ENCODE measurements around the gene DEPDC1B.
"Not testable (repeated sequence)": the region's sequence is repeated elsewhere in the genome, so short reads cannot be mapped to it uniquely, and the experiment has no call there.

The DEPDC1B gene

DNA sequence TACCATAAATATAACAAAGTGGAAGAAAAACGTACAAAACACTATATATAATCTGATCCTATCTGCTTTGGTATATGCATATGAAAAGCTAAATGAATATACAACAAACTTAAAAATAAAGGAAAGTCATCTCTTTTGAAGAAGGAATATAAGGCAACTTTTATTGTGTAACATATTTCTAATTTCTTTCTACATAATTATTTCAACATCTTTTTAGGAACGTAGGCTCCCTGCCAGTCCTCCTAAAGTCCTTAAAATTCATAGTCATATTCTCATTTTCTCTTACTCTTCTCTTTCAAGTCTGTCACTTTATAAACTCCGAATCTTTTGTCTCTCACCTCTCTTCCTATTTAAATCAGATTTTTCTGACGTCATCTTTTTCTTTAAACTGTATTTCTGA is 9.6 kb downstream of the DEPDC1B start:
- DNase-seq: no peak

DNA sequence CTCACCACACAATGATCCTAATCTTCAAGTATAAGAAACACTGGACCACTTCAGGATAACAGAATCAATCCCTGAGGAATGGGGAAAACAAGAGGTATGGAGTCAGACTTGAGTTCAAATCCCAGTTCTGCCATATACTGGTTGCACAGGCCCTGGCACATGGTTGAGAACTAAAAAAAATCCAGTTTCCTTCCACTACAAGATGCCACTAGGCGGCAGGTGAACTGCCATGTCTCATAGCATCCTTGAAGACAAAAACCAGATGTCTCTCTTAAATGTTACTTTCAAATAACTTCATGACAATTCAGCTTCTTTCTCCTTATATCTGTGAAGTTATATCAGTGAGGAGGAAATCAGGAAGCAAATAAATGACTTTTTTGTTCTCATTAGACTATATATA is 11.0 kb downstream of the DEPDC1B start:
- DNase-seq: no peak

DNA sequence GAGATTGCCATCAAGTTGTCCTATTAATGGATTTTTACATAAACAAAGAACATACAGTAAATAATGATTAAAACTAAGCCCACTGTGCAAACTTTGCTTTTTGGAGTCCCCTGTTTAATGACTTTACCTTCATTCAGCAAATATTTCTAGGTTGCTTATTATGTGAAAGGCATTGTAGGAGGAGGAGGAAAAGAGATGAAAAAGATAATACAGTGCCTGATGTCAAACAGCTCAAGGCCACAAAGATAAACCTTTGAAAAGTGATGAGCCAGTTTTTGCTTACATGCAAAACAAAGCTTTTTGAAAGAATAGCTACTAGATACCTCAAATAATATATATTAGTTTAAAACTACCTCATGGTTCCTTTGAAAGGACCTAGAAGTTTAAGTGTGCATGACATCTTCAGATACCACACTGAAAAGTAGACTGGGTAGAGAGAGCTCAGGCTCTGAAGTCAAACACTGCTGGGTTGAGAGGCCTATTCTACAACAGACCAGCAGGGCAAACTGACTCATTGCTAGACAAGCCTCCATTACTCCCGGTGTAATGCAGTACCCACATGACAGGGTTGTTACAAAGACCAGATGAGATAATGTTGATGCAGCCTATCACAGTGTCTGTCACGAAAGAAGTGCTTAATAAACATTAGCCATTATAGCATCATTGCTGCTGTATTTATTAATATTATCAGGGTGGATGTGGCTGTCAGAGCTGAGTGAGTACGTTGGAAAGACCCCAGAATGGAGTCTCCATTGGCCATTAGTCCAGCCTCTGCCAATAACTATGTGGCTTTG is 11.8 kb downstream of the DEPDC1B start:
- peak in 1 of 2 experiments; percentile 36 for DNase-seq

DNA sequence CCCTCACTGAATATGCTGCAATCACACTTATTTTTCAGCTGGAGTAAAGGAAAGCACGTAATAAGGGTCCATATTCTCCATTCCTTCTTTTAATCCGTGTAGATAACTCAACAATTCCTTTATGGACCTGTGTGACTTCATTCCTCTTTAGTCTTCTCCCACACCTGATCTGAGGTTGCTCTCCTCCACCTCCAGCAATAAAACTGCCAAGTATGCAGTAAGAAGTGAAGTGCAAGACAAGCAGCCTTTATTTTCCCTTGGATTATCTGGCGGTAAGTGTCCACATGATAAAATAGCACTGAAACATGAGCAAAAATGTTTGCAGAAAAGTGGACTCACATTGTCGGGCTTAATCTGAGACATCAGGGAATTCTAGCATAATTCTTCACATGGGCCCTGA is 13.8 kb downstream of the DEPDC1B start:
- DNase-seq: no peak

DNA sequence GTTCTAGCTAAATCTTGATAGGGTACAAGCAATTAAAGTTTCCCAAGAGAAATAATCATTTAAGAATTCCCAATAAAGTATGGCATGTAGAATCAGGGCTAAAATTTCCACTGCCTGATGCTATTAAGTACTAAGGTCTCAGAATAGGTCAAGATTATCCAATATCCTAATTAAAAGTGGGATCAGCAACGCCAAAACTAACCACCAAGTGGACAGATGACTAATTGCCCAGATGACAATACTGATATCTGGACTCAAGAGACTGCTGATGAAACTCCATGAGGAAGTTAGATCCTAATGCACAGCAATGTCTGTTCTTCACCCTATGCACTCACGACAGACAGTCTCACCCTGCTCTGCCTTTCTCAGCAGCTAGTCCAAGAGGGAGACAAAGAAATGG is 14.3 kb downstream of the DEPDC1B start:
- DNase-seq: no peak

DNA sequence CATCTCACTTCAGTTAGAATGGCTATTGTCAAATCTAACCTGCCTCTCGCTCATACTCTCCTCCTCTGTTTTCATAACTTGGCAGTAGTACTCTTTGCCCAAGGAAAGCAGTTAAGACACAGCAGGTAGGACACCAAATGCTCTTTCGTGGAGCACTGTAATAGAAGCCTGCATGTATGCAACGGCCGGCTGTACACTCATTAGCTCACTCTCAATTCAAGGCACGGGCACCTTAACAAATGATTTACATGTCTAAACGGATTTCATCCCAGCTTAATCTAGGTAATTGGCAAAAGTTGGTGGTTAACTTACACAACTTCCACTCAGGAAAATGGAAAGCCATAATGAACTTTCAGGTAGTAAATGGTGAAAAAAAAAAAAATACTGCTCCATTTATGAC is 14.9 kb downstream of the DEPDC1B start:
- no peak for DNase-seq

DNA sequence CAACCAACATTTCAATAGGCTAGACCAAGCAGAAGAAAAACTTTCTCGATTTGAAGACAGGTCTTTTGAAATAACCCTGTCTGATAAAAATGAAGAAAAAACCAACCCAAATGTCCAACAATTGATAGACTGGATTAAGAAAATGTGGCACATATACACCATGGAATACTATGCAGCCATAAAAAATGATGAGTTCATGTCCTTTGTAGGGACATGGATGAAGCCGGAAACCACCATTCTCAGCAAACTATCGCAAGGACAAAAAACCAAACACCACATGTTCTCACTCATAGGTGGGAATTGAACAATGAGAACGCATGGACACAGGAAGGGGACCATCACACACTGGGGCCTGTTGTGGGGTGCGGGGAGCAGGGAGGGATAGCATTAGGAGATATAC is 18.0 kb downstream of the DEPDC1B start:
- not testable (repeated sequence) for DNase-seq

DNA sequence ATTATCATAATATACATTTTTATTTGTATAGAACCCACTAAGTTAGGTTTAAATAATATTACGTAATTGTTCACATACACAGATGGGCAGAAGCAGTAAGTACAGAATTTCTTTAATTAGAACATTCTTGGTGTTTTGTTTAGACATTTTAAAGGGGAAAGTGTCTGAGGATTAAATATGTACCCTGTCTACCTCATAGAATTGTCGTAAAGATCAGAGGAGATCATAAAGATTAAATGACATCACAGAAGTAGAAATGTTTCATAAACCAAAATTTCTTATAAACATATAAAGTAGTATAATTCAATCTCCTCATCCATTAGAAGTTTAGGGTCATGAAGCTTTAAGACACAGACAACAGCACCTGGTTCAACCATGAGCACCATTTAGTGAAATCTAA is 20.1 kb downstream of the DEPDC1B start:
- DNase-seq: no peak

DNA sequence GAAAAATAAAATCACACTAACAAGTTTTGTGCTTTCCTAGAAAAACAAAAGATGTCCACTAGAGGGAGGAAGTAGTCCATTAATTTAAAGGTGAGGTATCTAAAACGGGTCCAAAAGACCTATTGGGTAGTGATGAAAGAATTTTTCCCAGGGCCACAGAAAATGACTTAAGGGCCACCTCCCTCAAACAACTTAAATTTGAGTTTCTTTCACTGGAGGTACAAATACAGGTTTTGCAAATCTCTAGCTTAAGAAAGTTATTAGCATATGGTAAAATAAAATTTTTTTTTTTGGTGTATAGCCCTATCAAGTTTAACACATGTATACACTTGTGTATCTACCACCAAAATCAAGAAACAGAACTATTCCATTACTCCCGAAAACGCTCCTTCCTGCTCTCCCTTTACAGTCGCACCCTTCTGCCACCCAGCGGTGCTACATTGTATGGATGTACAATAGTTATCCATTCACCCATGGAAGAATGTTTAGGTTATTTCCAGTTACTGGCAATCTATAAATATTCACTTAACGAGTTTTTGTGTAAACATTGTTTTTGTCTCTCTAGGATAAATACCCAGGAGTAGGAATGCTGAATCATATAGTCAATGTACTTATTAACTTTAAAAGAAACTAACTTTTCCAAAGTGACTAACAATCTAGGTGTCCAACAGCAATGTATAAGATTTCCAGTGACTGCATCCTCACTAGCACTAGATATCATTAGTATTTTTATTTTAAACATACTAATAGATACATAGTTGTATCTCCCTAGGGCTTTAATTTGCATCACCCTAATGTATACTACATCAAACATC is 21.9 kb downstream of the DEPDC1B start:
- DNase-seq: peak in 1 of 2 experiments; percentile 64

DNA sequence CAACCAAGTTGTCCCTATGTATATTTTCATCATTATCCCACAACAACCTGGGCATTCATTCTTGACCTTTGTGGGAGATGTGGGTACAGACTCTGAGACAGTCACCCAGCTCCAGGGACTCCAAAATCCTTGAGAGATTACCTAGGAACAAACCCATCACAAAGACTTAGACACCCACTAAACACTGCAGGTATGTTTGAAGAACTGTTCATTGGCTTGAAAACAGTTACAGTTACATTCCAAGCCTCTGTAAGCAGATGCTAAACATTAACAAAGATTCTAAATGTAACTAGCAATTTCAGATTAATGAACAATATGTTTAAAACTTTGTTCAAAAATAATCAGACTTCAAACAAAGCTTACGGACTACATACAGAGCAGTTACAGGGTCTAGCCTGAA is 24.7 kb downstream of the DEPDC1B start:
- no peak for DNase-seq

DNA sequence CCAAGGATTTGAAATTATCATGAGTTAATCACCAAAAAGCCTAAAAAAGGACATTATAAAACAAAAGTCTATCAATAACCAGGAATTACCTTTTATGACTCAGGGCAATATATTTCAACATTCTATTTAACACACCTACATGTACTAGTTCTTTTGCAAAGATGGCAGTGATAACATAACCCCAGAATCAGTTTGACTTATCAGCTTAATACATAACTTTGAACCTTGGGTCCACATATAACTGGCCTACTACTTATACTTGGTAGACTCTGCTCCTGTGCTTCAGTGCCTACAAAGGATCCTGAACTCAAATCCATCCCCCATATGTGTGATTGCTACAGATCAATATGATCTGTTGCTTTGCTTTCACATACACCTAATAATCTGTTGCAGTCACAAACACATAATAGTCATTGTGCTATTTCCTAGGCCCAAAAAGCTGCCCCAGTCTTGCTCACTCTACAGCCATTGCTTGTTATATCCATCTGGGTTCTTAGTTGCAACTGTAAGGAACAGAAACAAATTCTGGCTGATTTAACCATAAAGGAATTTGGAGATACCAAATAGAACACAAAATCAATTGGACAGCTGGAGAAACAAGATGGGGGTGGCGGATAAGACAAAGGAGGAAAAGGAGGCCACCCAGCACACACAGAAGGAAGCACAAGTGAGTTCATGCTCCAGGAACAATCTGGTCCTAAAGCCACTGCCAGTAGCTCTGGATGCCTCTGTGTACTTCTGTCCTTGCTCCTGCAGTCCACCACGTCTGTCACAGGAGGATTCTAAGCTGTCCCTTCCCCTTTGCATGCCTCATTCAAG is 25.5 kb downstream of the DEPDC1B start:
- no peak for DNase-seq

DNA sequence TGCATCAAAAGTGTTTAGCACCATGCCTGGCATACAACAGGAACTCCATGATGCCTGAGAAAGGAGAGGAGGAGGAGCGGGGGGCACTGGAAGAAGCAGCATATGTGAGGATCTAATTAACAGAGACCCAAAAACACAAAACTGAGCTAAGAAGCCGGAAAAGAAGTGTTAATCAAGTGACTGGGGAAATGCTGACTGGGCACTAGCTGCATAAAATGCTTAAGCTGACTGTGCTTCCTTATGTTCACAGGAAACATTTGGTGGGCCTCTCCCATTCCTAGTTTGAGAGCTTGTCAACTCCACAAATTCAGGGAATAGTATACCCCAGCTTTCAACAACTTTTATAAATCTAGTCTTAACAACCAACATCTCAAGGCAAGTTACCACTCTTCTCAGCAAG is 26.6 kb downstream of the DEPDC1B start:
- DNase-seq: no peak

DNA sequence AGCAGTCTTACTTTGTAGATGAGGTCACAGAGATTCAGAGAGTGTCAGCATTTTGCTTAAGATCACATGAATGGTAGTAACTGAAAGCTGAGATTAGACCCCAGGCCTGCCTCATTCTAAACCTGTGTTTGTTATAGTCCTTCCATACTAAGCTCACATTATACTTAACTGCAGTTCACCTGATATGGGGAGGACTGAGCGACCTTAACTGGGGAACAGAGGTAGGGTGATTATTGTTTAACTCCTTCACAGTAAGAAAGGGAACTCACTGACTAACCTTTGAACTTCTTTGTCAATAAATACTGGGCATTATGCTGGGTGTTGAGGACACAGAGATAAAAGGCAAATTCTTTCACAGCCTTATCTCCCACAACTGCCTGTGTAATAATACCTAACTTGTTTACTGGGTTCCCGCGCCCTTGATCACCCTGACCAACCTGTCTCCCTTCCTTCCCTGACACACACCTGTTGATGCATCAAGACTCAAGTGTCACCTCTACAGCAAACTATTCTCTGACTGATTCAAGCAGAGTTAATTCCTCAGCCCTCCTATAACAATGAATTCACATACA is 27.2 kb downstream of the DEPDC1B start:
- DNase-seq: no peak

DNA sequence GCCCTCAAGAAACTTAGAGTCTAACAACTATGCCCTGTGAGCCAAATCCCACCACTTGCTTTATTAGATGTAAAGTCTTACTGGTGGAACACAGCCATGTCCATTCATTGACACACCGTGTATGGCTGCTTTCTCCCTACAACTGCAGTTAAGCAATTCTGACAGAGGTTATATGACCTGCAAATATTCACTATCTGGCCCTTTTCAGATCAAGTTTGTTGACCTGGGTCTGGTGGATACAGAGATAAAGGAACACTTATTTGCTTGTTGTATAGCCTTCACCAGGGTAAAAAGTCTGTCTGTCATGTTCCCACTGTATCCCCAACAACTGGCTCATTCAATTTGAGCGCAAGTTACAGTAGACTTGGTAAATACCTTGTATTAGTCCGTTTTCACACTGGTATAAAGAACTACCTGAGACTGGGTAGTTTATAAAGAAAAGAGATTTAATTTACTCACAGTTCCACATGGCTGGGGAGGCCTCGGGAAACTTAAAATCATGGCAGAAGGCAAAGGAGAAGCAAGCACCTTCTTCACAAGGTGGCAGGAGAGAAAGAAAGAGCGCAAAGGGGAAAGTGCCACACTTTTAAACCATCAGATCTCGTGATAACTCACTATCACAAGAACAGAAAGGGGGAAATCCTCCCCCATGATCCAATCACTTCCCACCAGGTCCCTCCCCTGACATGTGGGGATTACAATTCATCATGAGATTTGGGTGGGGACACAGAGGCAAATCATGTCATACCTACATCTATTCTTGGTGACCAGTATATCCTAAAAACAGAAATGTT is 27.9 kb downstream of the DEPDC1B start:
- DNase-seq: no peak

DNA sequence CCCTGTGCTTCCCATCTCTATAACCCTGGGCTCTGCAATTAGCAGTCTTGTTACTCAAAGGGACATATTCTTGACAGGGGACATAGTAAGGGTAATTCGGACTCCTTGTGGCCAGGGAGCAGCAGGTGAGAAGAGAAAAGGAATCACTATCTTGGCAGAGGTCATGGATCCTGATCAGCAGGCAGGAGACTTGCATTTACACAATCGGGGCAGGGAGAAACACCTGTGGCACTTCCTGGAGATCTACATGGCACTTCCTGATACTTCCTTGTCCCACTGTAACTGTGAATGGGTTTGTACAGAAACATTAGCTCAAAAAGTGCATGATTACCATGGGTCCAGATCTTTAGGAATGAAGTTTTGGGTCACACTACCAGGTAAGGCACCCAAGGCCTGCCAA is 29.2 kb downstream of the DEPDC1B start:
- no peak for DNase-seq

DNA sequence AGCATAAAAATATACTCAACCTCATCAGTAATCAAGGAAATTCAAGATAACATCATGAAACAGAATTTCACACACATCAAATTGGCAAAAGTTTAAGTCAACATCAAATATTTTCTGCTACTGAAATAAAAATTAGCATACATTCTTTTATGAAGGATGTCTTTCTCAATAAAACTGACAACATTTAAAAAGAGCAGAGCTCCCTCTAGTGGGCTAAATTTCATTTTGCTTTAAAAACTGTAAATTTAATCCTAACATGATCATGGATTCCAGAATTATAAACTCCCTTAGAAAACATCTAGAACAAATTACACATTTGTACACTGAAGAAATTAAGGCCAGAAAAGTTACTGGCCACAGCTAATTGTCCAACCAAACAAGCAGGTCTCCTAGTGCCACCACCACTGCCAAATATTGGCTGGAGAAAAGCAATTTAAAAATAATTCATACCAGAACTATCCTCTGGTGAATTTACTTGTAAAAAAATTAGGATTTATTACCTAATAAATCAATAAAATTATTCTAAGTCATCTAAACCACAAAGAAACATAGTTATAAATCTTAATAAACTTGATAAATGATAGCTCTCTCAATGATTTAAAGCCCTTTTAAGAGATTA is 31.2 kb downstream of the DEPDC1B start:
- peak in 1 of 2 experiments; percentile 52 for DNase-seq

DNA sequence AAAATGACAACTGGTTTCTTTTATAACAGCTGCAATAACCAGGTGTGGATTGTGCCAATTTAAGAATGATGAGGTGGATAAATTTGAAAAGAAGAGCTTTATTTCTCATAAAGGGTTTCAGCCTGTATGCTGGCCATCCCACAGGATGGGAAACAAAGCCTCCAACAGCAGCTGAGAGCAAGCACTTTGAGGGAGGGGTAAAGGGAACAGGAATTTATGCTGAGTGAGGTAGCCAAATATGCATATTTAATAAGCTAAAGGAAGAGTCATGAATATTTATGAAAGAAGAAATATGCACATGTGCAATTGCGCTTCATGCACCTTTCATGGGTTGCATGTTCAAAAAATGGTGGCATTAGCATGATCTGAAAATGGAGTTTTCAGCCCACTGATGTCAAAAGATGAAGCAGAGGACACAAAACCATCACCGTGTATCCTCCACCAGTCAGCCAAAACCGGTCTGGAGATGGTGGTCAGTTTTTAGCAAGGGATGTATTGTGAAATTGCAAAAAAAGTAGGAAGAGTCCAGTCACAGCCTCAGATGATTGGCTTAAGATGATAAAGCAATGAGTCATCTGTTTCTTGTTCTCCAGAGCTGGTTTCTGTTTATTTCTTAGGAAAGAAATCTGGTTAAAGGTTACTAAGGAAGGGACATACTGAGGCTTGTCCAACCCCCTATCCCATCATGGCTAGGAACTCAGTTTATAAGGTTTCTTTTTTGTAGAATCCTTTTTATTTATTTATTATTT is 47.9 kb downstream of the DEPDC1B start:
- peak; percentile 25 to 75 for DNase-seq

DNA sequence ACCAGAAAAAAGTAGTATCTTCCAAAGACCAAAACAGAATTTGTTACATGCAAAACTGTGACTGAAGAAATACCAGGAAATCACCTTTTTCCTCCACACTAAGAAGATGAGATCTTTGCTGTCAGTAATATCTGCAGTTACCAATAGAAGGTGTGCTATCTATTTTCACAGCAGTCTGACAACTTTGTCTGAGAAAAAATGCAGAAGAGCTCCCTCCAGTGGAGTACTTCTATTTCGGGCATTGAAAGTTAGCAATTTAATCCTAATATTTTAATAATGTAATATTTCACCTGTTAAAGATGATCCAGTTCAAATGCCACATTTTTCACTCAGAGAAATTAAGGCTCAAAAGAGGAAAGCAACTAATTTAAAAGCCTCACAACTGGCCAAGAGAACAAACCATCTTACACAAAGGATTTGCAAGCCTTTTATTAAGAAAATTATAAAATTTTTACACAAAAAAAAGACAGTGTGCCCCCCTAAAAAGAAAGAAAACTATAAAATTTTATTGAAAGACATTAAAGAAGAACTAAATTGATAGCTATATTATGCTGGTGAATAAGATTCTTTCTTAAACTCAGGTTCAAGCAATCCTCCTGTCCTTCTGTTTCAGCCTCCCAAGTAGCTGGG is 50.6 kb downstream of the DEPDC1B start:
- peak in 1 of 2 experiments; percentile 66 for DNase-seq

DNA sequence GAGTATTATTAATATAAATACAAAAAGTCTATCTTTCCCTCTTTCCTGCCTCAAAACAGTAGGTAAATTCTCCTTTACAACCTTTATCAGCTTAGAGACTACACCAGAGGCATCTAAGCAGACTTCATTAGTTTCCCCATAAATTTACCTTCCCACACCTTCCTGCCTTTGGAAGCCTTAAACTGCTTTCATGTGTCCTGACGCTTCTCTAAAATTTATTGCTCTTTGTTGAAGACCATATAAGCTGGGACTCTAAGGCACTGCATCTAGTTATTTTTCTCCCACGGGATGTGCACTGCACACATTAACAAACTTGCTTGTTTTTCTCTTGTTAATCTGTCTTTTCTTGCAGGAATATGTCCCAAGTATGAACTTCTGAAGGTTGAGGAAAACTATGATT is 51.8 kb downstream of the DEPDC1B start:
- DNase-seq: no peak

DNA sequence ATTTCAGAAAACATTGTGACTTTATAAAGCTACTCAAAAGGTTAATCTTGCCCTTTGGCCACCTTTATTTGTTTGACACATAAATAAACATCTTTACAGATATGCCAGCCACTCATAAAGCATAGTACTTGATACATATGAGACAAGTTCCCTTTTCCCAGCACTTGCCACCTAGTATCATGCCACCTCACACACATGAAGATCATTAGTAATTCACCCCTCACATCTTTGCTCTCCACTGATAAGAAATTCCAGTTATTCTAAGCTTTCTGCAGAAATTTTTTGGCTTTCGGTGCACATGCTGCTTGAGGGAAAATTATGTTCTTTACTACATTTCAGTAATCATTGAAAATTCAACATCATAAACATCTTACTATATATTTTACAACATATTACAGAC is 59.1 kb downstream of the DEPDC1B start:
- no peak for DNase-seq
